GM12891 (cell line): ENCODE data around the gene CDC45.

Experiments used
- DNase-seq: peaks from one replicate; pipeline ENCODE4 v3.0.0; 2011; ENCODE audit warnings: low spot score; ENCODE audit not compliant: insufficient read length
- FAIRE-seq: peaks from 2 replicates; lab custom pipeline; 2011; peaks lifted over from hg19 to GRCh38; lab: Jason Lieb, UNC
- PAX5 ChIP-seq: IDR thresholded peaks from 2 replicates; pipeline ENCODE4 v1.6.1; 2011; ENCODE audit warnings: low read length, moderate library complexity, mild to moderate bottlenecking; ENCODE audit not compliant: insufficient read depth, severe bottlenecking
- POLR2A ChIP-seq: IDR thresholded peaks from 2 replicates; pipeline ENCODE4 v1.6.1; 2011; ENCODE audit warnings: low read depth, low read length, control low read depth
- POLR2AphosphoS5 ChIP-seq: IDR thresholded peaks from 2 replicates; pipeline ENCODE4 v1.6.1; 2011; ENCODE audit warnings: low read depth, low read length, control low read depth
- POU2F2 ChIP-seq: IDR thresholded peaks from 2 replicates; pipeline ENCODE4 v1.6.1; 2011; ENCODE audit warnings: low read depth, mild to moderate bottlenecking, control low read depth, low read length, moderate library complexity
- SPI1 ChIP-seq: IDR thresholded peaks from 2 replicates; pipeline ENCODE4 v1.6.1; 2011; ENCODE audit warnings: low read depth, low read length, control low read depth
- TAF1 ChIP-seq: IDR thresholded peaks from 2 replicates; pipeline ENCODE4 v1.6.1; 2011; ENCODE audit warnings: low read depth, low read length, control low read depth

CDC45 gene

GRCh38 chr22:19514831-19515565 is 35.3 kb downstream of the CDC45 start:
- DNase-seq (no peak), FAIRE-seq (no peak)
- no peak for TF ChIP-seq POLR2A

DNA sequence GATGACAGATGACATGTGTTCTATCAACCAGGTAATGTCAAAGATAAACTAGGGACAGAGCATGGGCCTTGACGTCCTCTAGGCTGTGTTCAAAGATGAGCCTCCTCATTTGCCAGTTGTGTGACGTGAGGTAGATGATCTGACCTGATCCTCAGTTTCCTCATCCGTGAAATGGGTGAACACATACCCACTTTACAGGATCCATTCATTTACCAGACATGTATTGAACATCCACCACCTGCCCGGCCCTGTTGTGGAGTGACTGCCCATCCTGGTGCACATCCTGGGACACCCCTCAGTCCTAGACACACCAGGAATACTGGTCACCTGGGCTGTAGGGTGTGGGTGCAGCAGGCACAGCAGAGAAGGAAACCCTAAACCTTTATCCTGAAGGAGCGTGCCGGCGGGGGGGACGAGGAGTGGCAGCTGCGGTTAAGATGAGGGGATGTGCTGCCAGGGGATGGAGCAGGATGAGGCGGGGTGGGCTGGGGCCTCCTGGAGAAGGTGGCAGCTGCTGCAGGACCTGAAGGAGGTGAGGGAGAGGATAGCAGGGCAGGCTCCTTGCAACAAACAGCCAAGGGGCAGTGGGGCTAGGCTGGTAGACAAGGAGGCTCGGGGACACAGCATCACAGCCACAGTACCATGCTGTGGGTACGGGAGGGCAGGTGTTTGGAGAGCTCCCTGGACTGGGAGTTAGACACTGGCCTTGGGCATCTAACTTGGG is 36.1 kb downstream of the CDC45 start:
- no peak for TF ChIP-seq POLR2AphosphoS5
- FAIRE-seq = no peak
- DNase-seq = no peak

DNA sequence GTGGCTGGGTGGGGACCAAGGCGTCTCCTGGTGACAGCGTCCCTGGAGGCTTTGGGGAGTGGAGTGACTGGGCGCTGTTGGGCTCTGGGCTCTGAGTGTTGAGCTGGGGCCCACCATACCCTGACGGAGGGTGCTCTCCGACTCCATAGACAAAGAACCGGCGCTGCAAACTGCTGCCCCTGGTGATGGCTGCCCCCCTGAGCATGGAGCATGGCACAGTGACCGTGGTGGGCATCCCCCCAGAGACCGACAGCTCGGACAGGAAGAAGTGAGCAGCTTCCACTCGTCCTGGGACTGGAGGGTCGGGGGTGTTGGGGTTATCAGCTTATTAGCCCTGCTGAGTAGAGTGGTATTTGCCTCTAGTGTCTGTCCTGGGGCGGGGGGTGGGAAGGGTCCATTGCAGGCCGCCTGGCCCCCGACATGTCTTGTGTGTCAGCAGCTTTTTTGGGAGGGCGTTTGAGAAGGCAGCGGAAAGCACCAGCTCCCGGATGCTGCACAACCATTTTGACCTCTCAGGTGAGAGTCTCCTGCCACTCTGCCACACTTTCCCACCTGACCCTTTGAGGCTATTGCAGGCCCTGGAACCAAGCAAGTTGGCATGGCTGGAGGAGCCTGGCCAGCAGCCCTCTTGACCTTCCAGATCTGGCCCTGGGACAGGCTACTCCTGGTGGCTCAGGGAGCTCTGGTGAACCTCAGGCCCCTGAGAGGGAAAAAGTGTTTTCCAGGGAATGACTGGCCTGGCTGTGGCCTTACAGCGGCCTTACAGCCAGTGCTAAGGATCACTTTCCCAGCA is 36.9 kb downstream of the CDC45 start:
- FAIRE-seq (no peak), DNase-seq (no peak)
- TF ChIP-seq PAX5 (no peak), POLR2A (no peak), TAF1 (no peak), POLR2AphosphoS5 (no peak), POU2F2 (no peak), SPI1 (no peak)

- no peak for DNase-seq
Measured at GRCh38 chr22:19517171-19517500, 37.4 kb downstream of the CDC45 start.

GRCh38 chr22:19517919-19518611 is 38.3 kb downstream of the CDC45 start:
- FAIRE-seq (no peak), DNase-seq (no peak)
- TF ChIP-seq POLR2AphosphoS5 = no peak
- no peak for TF ChIP-seq POLR2A
- TF ChIP-seq PAX5 = no peak
- TF ChIP-seq TAF1 = no peak
- TF ChIP-seq POU2F2 = no peak
- no peak for TF ChIP-seq SPI1

More at GRCh38 chr22:19517171-19517500, 37.4 kb downstream of the CDC45 start:
- TF ChIP-seq POLR2AphosphoS5 (no peak), PAX5 (no peak), TAF1 (no peak), SPI1 (no peak), POLR2A (no peak), POU2F2 (no peak)
- no peak for FAIRE-seq

- TF ChIP-seq PAX5 = no peak
- DNase-seq (no peak), FAIRE-seq (no peak)
Measured at GRCh38 chr22:19518635-19519034, 38.9 kb downstream of the CDC45 start.

DNA sequence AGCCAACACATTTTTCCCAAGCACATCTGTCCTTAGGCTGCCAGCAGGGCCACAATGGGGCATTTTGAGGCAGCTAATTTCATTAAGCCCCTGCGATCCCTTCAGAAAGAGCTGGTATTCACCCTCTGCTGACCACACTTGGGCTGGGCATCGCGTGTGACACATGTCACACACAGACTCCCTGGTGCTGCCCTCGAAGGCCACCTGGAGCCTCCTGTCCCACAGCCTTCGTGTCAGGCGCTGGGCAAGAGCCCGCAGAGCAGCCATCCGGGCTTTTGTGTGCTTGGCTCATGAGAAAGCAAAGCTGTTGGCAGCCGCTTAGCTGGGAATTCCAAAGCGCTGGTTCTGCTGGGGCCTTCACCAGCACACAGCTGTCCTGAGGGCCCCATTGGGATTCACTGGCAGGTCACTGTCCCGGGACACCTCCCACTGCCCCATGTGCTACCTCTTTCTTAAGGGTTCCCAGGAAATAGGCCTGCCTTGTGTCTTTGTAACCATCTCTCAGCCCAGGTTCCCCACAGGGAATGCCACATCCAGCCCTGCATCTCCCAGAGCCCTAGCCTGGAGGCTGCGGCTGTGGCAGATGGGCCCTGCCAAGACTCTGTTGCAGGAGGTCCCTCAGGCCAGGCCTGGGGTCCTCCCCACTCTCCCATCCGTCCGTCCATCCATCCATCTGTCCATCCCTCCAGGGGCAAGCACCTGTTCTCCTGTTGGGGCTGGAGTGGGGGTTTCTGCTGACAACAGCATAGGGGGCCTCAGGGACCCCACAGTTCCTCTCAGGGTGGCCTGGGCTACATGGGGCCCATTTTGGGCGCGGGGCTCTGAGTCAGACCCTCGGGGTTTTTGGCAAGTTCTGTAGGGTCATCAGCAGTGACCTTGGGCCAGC is 39.6 kb downstream of the CDC45 start:
- no peak for DNase-seq
- FAIRE-seq = no peak
- no peak for TF ChIP-seq TAF1
- no peak for TF ChIP-seq SPI1
- TF ChIP-seq POLR2AphosphoS5 = no peak
- no peak for TF ChIP-seq POU2F2
- TF ChIP-seq POLR2A = no peak
- no peak for TF ChIP-seq PAX5

- no peak for TF ChIP-seq SPI1
- TF ChIP-seq PAX5 = no peak
- no peak for TF ChIP-seq POLR2A
- TF ChIP-seq POLR2AphosphoS5 = no peak
- no peak for TF ChIP-seq POU2F2
- no peak for TF ChIP-seq TAF1
- no peak for DNase-seq
Measured at GRCh38 chr22:19520007-19520406, 40.3 kb downstream of the CDC45 start.

DNA sequence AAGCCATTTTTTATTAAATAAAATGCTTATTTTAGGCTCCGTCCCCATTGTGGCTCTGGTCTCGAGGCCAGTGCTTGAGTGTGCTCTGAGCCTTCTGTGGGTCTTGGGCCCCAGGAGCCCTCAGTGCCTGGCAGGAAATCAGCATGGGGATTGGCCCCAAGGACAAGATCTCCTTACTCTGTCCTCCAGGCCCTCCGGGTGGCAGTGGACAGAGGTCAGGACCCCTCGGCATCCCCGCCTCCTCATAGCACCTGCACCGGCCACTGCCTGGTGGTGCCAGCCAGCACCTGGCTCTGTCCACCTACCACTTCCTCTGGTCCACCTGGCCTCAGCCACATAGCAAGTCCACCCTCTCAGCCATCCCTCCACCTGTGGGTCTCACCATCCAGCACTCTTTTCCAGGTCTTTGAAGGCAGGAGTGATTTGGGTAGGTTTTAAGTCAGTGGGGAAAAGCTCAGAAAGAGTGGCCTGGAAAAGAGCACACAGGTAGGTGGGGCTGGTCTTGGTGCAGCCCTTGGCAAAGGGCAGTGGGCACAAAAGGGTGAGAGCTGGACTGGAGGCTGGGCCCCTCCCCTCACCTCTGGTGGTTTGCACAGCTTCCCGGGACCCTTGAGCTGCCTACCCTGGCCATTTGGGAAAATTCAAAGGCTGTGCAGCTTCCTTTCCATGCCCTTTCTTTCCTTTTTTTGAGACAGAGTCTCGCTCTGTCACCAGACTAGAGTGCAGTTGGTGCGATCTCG is 41.0 kb downstream of the CDC45 start:
- DNase-seq (no peak), FAIRE-seq (no peak)
- TF ChIP-seq SPI1 = no peak
- no peak for TF ChIP-seq TAF1
- TF ChIP-seq POLR2A = no peak
- no peak for TF ChIP-seq POU2F2
- TF ChIP-seq POLR2AphosphoS5 = no peak
- TF ChIP-seq PAX5 = no peak

More at GRCh38 chr22:19520007-19520406, 40.3 kb downstream of the CDC45 start:
- FAIRE-seq = no peak
